BJ (cell line): Measurements from ENCODE around the gene FN1. TPM values are rescaled to one million over a fixed set of nuclear protein-coding genes. Genes with fewer than 3 reads are reported as not detected.
"Not testable (repeated sequence)": the region's sequence is repeated elsewhere in the genome, so short reads cannot be mapped to it uniquely, and the experiment has no call there.

Experiments used
- CTCF ChIA-PET: fragments of 350-600 bp; formaldehyde crosslinking; extraction: SDS; loops from one replicate; lab custom pipeline; 2021; ENCODE audit warnings: antibody characterized with exemption, inconsistent platforms; lab: Yijun Ruan, JAX
- POLR2A ChIA-PET: fragments of 300-600 bp; sonication (Branson Sonifier 250); formaldehyde crosslinking; extraction: SDS; loops from one replicate; lab custom pipeline; 2021; ENCODE audit warnings: antibody characterized with exemption; lab: Charles Lee
- DNase-seq: peaks from one replicate; pipeline ENCODE4 v3.0.0-alpha.2; 2011; ENCODE audit warnings: low read depth
- H3K27me3 ChIP-seq: 2 replicates; pipeline ENCODE4 v1.6.0; 2011; ENCODE audit warnings: low read length; ENCODE audit not compliant: control insufficient read depth, insufficient read depth
- H3K36me3 ChIP-seq: 2 replicates; pipeline ENCODE4 v1.5.1; 2011; ENCODE audit warnings: low read length; ENCODE audit not compliant: control insufficient read depth, insufficient read depth
- H3K4me3 ChIP-seq: 2 replicates; pipeline ENCODE4 v1.5.1; 2011; ENCODE audit warnings: low read depth, mild to moderate bottlenecking, control low read depth, low read length
- polyA plus RNA-seq: library from polyadenylated mRNA; depleted of rRNA; stranded (reverse); fragments of >200 nt; gene quantifications from 2 replicates; pipeline ENCODE4 v1.2.3, GENCODE V29; 2011; rRNA removed
- TF ChIP-seq, protein P1 (sequence below): IDR thresholded peaks from 2 replicates; pipeline ENCODE4 v1.5.1; 2011; ENCODE audit warnings: low read depth, mild to moderate bottlenecking, control low read depth, inconsistent platforms, low read length, moderate library complexity; ENCODE audit not compliant: insufficient read depth

The FN1 gene
- polyA plus RNA-seq, 1 experiment: 5,814 TPM

DNA sequence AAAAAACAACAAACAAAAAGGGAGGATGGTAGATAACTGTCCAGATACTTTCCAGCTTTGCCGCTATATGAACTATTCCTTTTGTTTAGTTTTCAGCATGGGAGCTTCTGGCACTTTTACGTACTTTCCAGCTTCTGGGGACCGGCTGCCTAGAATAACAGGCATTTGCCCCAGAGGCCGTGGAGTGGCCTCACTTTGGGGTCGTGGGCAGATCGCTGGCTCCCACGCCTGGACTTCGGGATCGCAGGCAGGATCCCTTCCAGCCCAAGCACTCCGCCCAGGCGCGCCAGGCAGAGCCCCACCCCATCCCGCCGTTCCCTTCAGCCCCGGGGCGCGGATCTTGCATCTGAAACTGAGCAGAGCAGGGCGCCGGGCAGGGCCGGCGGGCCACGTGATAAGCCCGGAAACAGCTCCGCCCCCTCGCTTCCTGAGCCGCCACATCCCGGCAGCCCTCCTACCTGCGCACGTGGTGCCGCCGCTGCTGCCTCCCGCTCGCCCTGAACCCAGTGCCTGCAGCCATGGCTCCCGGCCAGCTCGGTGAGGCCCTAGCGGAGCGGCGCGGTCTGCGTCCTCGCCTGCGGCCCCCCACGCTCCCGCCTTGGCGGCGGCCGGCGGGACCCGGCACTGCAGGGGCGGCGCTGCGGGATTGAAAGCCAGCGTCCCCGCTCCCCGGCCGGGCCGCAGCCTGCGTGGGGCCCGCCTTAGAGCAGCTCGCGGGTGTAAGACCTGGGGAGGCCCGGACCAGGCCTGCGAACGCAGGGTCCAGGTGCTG is 124.1 kb downstream of the FN1 start, which contains the start of gene ATIC:
TSS of gene ATIC (plus strand) at position 435 of the 772 bp plus-strand sequence. CDS start at position 519, 84 bp downstream.
- ChIA-PET CTCF (interaction anchor here (1.2 to 1.6 kb wide), 3 partner anchors 10 to 351 kb away, joined by 3 to 6 read pairs (median 6); no protein-coding TSS in a partner anchor), POLR2A (interaction anchor here (0.5 kb wide), 2 partner anchors 607 to 769 kb away, joined by 3 to 7 read pairs; no protein-coding TSS in a partner anchor)
- TF ChIP-seq, protein P1, sequence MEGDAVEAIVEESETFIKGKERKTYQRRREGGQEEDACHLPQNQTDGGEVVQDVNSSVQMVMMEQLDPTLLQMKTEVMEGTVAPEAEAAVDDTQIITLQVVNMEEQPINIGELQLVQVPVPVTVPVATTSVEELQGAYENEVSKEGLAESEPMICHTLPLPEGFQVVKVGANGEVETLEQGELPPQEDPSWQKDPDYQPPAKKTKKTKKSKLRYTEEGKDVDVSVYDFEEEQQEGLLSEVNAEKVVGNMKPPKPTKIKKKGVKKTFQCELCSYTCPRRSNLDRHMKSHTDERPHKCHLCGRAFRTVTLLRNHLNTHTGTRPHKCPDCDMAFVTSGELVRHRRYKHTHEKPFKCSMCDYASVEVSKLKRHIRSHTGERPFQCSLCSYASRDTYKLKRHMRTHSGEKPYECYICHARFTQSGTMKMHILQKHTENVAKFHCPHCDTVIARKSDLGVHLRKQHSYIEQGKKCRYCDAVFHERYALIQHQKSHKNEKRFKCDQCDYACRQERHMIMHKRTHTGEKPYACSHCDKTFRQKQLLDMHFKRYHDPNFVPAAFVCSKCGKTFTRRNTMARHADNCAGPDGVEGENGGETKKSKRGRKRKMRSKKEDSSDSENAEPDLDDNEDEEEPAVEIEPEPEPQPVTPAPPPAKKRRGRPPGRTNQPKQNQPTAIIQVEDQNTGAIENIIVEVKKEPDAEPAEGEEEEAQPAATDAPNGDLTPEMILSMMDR: no peak
- Histone ChIP-seq H3K36me3 (no peaks in the 10 kb centered on the region), H3K4me3 (peak within 1 kb of the TSS; percentile 63), H3K27me3 (no peaks in the 10 kb centered on the region)
- DNase-seq: peak; percentile 66

DNA sequence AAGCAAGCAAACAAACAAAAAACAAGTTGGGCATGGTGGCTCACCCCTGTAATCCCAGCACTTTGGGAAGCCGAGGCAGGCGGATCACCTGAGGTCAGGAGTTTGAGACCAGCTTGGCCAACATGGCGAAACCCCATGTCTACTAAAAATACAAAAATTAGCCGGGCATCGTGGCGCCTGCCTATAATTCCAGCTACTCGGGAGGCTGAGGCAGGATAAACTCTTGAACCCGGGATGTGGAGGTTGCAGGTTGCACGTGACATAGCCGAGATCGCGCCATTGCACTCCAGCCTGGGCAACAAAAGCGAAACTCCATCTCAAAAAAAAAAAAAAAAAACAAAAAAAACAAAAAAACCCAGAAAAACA is 124.6 kb downstream of the FN1 start:
- H3K36me3 ChIP-seq, DNase-seq, POLR2A ChIA-PET, H3K27me3 ChIP-seq: not testable (repeated sequence)
- CTCF ChIA-PET: interaction anchor here (1.2 to 1.6 kb wide), 2 partner anchors 14 to 350 kb away, joined by 3 to 6 read pairs; no protein-coding TSS in a partner anchor
- peak overlapping the region; percentile 63 for H3K4me3 ChIP-seq

Other genes starting within 250 kb of the FN1 start
- 83.0 and 92.0 TPM in 2 replicates for gene ATIC, start 124.0 kb downstream of the FN1 start, polyA plus RNA-seq